ENCODE data around the gene KLRF1.
A peak's percentile ranks its signal among the peaks of the same experiment; 100 is the strongest.

Gene KLRF1

GRCh38 chr12:9813821-9814798, 13.2 kb upstream of the KLRF1 start:
- in situ Hi-C loops (cut with HindIII; ENCODE audit: low sequenced_read_pairs): no loop called here
- peak; percentile 42 for DNase-seq (ENCODE audit: low read depth, low spot score)
- peak; percentile 86 for TF ChIP-seq CTCF (IDR thresholded peaks at IDR 0.05; ENCODE audit: low read depth, low read length)
- peak overlapping the region; percentile 6 for H3K4me3 ChIP-seq (ENCODE audit: low read depth, low read length)

- H3K4me3 ChIP-seq (ENCODE audit: low read depth, low read length): no peak overlapping the region
- in situ Hi-C loops (cut with HindIII; ENCODE audit: low sequenced_read_pairs): no loop called here
- TF ChIP-seq CTCF (IDR thresholded peaks at IDR 0.05; ENCODE audit: low read depth, low read length): no peak
Observed at GRCh38 chr12:9820281-9820930, 6.9 kb upstream of the KLRF1 start.

GRCh38 chr12:9829483-9829882, 2.2 kb downstream of the KLRF1 start:
- H3K4me3 ChIP-seq (ENCODE audit: low read depth, low read length): no peak overlapping the region
- no peak for TF ChIP-seq CTCF (IDR thresholded peaks at IDR 0.05; ENCODE audit: low read depth, low read length)
- in situ Hi-C loops (cut with HindIII; ENCODE audit: low sequenced_read_pairs): no loop called here
- no peak for DNase-seq (ENCODE audit: low read depth, low spot score)

More at GRCh38 chr12:9820281-9820930, 6.9 kb upstream of the KLRF1 start:
- no peak for DNase-seq (ENCODE audit: low read depth, low spot score)

- TF ChIP-seq CTCF (IDR thresholded peaks at IDR 0.05; ENCODE audit: low read depth, low read length): no peak
- no peak for DNase-seq (ENCODE audit: low read depth, low spot score)
- in situ Hi-C loops (cut with HindIII; ENCODE audit: low sequenced_read_pairs): no loop called here
- H3K4me3 ChIP-seq (ENCODE audit: low read depth, low read length): no peak overlapping the region
Observed at GRCh38 chr12:9829982-9830381, 2.7 kb downstream of the KLRF1 start.

- in situ Hi-C loops (cut with HindIII; ENCODE audit: low sequenced_read_pairs): no loop called here
- DNase-seq (ENCODE audit: low read depth, low spot score): no peak
- TF ChIP-seq CTCF (IDR thresholded peaks at IDR 0.05; ENCODE audit: low read depth, low read length): no peak
- H3K4me3 ChIP-seq (ENCODE audit: low read depth, low read length): no peak overlapping the region
Observed at GRCh38 chr12:9831720-9832119, 4.4 kb downstream of the KLRF1 start.

GRCh38 chr12:9843407-9843806, 16.1 kb downstream of the KLRF1 start:
- DNase-seq (ENCODE audit: low read depth, low spot score): no peak
- H3K4me3 ChIP-seq (ENCODE audit: low read depth, low read length): no peak overlapping the region
- no peak for TF ChIP-seq CTCF (IDR thresholded peaks at IDR 0.05; ENCODE audit: low read depth, low read length)
- in situ Hi-C loops (cut with HindIII; ENCODE audit: low sequenced_read_pairs): no loop called here
